HG02623 (cell line): Measurements from ENCODE around the gene MET.
"Not testable (repeated sequence)": the region's sequence is repeated elsewhere in the genome, so short reads cannot be mapped to it uniquely, and the experiment has no call there.

ENCODE experiments used
- ATAC-seq: cut with Tn5 transposase; IDR thresholded peaks from one replicate; pipeline ENCODE4 v1.9.1; 2021; ENCODE audit warnings: moderate library complexity; ENCODE audit not compliant: unreplicated experiment

The MET gene

GRCh38 chr7:116805100-116805544 lies 133.1 kb downstream of the MET start:
- no peak for ATAC-seq

- no peak for ATAC-seq
These were observed 134.3 kb downstream of the MET start for GRCh38 chr7:116806046-116806944.

GRCh38 chr7:116807011-116807560 lies 135.1 kb downstream of the MET start:
- ATAC-seq = no peak

GRCh38 chr7:116809636-116810266 lies 137.8 kb downstream of the MET start:
- no peak for ATAC-seq

- no peak for ATAC-seq
These were observed 138.5 kb downstream of the MET start for GRCh38 chr7:116810267-116811116.

GRCh38 chr7:116811768-116812167 lies 139.8 kb downstream of the MET start:
- no peak for ATAC-seq

- no peak for ATAC-seq
These were observed 140.9 kb downstream of the MET start for GRCh38 chr7:116812860-116813259.

- ATAC-seq = not testable (repeated sequence)
These were observed 141.4 kb downstream of the MET start for GRCh38 chr7:116813371-116813770.

GRCh38 chr7:116815041-116815440 lies 143.0 kb downstream of the MET start:
- no peak for ATAC-seq

GRCh38 chr7:116820149-116820548 lies 148.2 kb downstream of the MET start:
- no peak for ATAC-seq

GRCh38 chr7:116821647-116822046 lies 149.7 kb downstream of the MET start:
- ATAC-seq = not testable (repeated sequence)

GRCh38 chr7:116824449-116824848 lies 152.5 kb downstream of the MET start:
- ATAC-seq = no peak

- ATAC-seq = no peak
These were observed 156.3 kb downstream of the MET start for GRCh38 chr7:116828281-116828680.

- no peak for ATAC-seq
These were observed 157.0 kb downstream of the MET start for GRCh38 chr7:116829041-116829440.

GRCh38 chr7:116829493-116829892 lies 157.5 kb downstream of the MET start:
- ATAC-seq = no peak

GRCh38 chr7:116832692-116833091 lies 160.7 kb downstream of the MET start:
- no peak for ATAC-seq

GRCh38 chr7:116834815-116835504 lies 163.0 kb downstream of the MET start:
- no peak for ATAC-seq

GRCh38 chr7:116836048-116836447 lies 164.1 kb downstream of the MET start:
- ATAC-seq = no peak

GRCh38 chr7:116836911-116837310 lies 164.9 kb downstream of the MET start:
- ATAC-seq = no peak

GRCh38 chr7:116837586-116837985 lies 165.6 kb downstream of the MET start:
- no peak for ATAC-seq
